Endothelial cell (in vitro differentiated cells): Measurements from ENCODE around the gene HSPB1. TPM values are rescaled to one million over a fixed set of nuclear protein-coding genes. Genes with fewer than 3 reads are reported as not detected.
"Not testable (repeated sequence)": the region's sequence is repeated elsewhere in the genome, so short reads cannot be mapped to it uniquely, and the experiment has no call there.

ENCODE experiments used
- DNase-seq: peaks from one replicate; pipeline ENCODE4 v3.0.0; 2021; ENCODE audit warnings: low spot score
- H3K27ac Mint-ChIP-seq: one replicate; pipeline ENCODE4 v1.8.0; 2021; ENCODE audit warnings: mixed read lengths, inconsistent platforms; ENCODE audit not compliant: unreplicated experiment
- H3K27me3 Mint-ChIP-seq: one replicate; pipeline ENCODE4 v1.8.0; 2021; ENCODE audit warnings: mild to moderate bottlenecking, moderate library complexity, mixed read lengths, inconsistent platforms; ENCODE audit not compliant: unreplicated experiment
- H3K36me3 Mint-ChIP-seq: one replicate; pipeline ENCODE4 v1.8.0; 2021; ENCODE audit warnings: mild to moderate bottlenecking, low read depth, mixed read lengths, inconsistent platforms; ENCODE audit not compliant: unreplicated experiment
- H3K4me1 Mint-ChIP-seq: one replicate; pipeline ENCODE4 v1.8.0; 2021; ENCODE audit warnings: mild to moderate bottlenecking, mixed read lengths, inconsistent platforms; ENCODE audit not compliant: unreplicated experiment
- H3K4me3 Mint-ChIP-seq: one replicate; pipeline ENCODE4 v1.8.0; 2021; ENCODE audit warnings: mild to moderate bottlenecking, mixed read lengths, inconsistent platforms; ENCODE audit not compliant: unreplicated experiment
- H3K9me3 Mint-ChIP-seq: one replicate; pipeline ENCODE4 v1.8.0; 2021; ENCODE audit warnings: mixed read lengths, inconsistent platforms; ENCODE audit not compliant: unreplicated experiment
- total RNA-seq: library from RNA; stranded (reverse); fragmentation: NEBNext Ultra II Directional; extraction: Animal tissue kit (Norgen Biotek cat#: 25700); gene quantifications from one replicate; pipeline ENCODE4 v1.2.1, GENCODE V29; 2021; ENCODE audit not compliant: unreplicated experiment
- TF ChIP-seq, protein P1 (sequence below): fragments of 200-600 bp; sonication (generic); IDR thresholded peaks from one replicate; pipeline ENCODE4 v1.5.0; 2021; ENCODE audit warnings: antibody characterized with exemption; ENCODE audit not compliant: unreplicated experiment

Gene HSPB1
- total RNA-seq, 1 donor from 2014 or later: 581 TPM

DNA sequence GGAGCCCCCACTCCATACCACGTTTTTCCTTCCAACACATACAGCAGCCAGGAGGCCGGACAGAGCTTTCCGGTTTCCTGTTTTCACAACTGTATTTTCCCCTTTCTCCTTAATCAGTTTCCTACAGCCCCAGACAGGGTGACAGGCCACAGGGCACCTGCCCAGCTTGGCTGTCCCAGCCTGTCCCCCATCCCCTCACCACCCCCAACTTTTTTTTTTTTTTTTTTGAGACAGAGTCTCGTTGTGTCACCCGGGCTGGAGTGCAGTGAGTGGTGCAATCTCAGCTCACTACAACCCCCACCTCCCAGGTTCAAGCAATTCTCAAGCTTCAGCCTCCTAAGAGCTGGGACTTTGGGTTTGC, 10.3 kb upstream of the HSPB1 start:
- Mint-ChIP-seq H3K9me3 (no peaks in the 10 kb centered on the region), H3K27ac (peak overlapping the region; percentile 98), H3K4me1 (peaks cover 45% of the 10 kb centered on the region), H3K27me3 (peaks cover 16% of the 10 kb centered on the region), H3K36me3 (no peaks in the 10 kb centered on the region), H3K4me3 (peak overlapping the region; percentile 74)
- DNase-seq: no peak
- TF ChIP-seq, protein P1, sequence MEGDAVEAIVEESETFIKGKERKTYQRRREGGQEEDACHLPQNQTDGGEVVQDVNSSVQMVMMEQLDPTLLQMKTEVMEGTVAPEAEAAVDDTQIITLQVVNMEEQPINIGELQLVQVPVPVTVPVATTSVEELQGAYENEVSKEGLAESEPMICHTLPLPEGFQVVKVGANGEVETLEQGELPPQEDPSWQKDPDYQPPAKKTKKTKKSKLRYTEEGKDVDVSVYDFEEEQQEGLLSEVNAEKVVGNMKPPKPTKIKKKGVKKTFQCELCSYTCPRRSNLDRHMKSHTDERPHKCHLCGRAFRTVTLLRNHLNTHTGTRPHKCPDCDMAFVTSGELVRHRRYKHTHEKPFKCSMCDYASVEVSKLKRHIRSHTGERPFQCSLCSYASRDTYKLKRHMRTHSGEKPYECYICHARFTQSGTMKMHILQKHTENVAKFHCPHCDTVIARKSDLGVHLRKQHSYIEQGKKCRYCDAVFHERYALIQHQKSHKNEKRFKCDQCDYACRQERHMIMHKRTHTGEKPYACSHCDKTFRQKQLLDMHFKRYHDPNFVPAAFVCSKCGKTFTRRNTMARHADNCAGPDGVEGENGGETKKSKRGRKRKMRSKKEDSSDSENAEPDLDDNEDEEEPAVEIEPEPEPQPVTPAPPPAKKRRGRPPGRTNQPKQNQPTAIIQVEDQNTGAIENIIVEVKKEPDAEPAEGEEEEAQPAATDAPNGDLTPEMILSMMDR: no peak

- not testable (repeated sequence) for H3K36me3 Mint-ChIP-seq, H3K9me3 Mint-ChIP-seq, DNase-seq
- H3K4me1 Mint-ChIP-seq: peaks cover 45% of the 10 kb centered on the region
- H3K27me3 Mint-ChIP-seq: peaks cover 16% of the 10 kb centered on the region
- peak overlapping the region; percentile 47 for H3K4me3 Mint-ChIP-seq
- peak overlapping the region; percentile 98 for H3K27ac Mint-ChIP-seq
Measured at GRCh38 chr7:76292911-76293310, 9.6 kb upstream of the HSPB1 start.

GRCh38 chr7:76293407-76293901, 9.0 kb upstream of the HSPB1 start:
- H3K27ac Mint-ChIP-seq: peak overlapping the region; percentile 97
- H3K4me3 Mint-ChIP-seq: peak overlapping the region; percentile 47
- no peaks in the 10 kb centered on the region for H3K9me3 Mint-ChIP-seq
- H3K27me3 Mint-ChIP-seq: peaks cover 16% of the 10 kb centered on the region
- DNase-seq: no peak
- peaks cover 45% of the 10 kb centered on the region for H3K4me1 Mint-ChIP-seq
- TF ChIP-seq, protein P1: no peak
- no peaks in the 10 kb centered on the region for H3K36me3 Mint-ChIP-seq

GRCh38 chr7:76294344-76295024, 8.0 kb upstream of the HSPB1 start:
- Mint-ChIP-seq H3K36me3 (no peaks in the 10 kb centered on the region), H3K27ac (peak overlapping the region; percentile 48), H3K27me3 (peaks cover 15% of the 10 kb centered on the region), H3K4me3 (no peak overlapping the region), H3K4me1 (peaks cover 43% of the 10 kb centered on the region), H3K9me3 (no peaks in the 10 kb centered on the region)
- no peak for DNase-seq
- TF ChIP-seq, protein P1: no peak

DNA sequence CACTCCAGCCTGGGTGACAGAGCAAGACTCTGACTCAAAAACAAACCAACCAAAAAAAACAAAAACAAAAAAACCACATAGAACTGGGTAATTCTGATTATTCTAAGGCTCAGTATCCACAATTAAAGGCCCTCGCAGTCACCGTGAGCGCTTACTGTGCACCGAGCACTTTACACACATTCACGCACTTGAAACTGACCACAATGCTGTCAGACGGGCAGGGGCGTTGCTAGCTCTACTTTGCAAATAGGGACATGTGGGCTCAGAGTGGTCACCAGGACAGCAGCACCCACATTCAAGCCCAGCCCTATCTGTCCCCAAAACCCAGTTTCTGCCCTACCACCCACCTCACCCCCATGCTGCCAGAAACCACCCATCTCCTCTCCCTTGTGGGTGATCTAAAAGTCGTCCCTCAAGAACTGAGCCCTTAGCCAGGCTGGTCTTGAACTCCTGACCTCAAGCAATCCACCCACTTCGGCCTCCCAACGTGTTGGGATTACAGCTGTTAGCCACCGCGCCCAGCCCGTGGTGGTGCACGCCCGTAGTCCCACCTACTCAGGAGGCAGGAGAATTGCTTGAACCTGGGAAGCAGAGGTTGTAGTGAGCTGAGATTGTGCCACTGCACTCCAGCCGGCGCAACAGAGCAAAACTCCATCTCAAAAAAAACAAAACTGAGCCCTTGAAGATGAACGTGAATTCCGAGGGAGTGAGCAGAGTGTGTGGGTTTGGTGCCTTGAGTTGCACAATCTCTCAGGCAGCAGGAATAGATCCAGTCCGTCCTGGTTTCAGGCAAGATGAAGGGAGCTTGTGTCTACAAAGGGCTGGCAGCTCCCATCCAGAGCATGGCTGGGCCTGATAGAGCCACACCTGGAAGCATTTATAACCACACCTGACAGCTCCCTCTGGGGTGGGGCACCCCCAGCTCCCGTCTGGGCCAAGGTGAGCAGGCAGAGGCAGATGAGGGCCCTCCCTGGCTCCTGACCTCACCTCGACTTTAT, 5.4 kb upstream of the HSPB1 start:
- Mint-ChIP-seq H3K27ac (no peak overlapping the region), H3K4me1 (peaks cover 23% of the 10 kb centered on the region), H3K9me3 (no peaks in the 10 kb centered on the region), H3K36me3 (no peaks in the 10 kb centered on the region), H3K27me3 (peaks cover 11% of the 10 kb centered on the region), H3K4me3 (no peak overlapping the region)
- TF ChIP-seq, protein P1: no peak
- DNase-seq: no peak
